ENCODE data around the gene PALD1.
A peak's percentile ranks its signal among the peaks of the same experiment; 100 is the strongest.

PALD1 gene

DNA sequence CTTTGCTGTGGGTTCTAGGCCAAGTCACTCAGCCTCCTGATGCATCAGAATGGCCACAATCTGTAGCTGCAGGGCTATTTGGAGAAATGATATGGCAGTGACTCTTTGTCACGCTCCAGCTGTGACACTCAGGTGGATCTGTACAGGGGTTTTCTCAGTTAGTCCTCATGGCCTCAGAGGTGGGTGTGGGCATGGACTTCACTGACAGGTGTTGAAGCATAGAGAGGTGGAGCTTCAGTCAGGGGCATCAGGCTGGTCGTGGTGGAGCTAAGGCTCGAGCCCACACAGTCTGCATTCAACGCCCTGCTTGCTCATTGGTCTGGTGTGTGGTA, 21.2 kb downstream of the PALD1 start:
- TF ChIP-seq, protein P1, sequence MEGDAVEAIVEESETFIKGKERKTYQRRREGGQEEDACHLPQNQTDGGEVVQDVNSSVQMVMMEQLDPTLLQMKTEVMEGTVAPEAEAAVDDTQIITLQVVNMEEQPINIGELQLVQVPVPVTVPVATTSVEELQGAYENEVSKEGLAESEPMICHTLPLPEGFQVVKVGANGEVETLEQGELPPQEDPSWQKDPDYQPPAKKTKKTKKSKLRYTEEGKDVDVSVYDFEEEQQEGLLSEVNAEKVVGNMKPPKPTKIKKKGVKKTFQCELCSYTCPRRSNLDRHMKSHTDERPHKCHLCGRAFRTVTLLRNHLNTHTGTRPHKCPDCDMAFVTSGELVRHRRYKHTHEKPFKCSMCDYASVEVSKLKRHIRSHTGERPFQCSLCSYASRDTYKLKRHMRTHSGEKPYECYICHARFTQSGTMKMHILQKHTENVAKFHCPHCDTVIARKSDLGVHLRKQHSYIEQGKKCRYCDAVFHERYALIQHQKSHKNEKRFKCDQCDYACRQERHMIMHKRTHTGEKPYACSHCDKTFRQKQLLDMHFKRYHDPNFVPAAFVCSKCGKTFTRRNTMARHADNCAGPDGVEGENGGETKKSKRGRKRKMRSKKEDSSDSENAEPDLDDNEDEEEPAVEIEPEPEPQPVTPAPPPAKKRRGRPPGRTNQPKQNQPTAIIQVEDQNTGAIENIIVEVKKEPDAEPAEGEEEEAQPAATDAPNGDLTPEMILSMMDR (IDR thresholded peaks at IDR 0.05; ENCODE audit: insufficient read depth, low read depth, low read length, missing control alignments) = no peak
- DNase-seq (ENCODE audit: low read depth) = peak; percentile 39
- H3K4me3 ChIP-seq (ENCODE audit: low read depth, low read length) = no peak overlapping the region

- no peak overlapping the region for H3K4me3 ChIP-seq (ENCODE audit: low read depth, low read length)
- DNase-seq (ENCODE audit: low read depth) = no peak
- TF ChIP-seq, protein P1 (IDR thresholded peaks at IDR 0.05; ENCODE audit: insufficient read depth, low read depth, low read length, missing control alignments) = no peak
Measured at GRCh38 chr10:70500368-70500767, 21.8 kb downstream of the PALD1 start.

DNA sequence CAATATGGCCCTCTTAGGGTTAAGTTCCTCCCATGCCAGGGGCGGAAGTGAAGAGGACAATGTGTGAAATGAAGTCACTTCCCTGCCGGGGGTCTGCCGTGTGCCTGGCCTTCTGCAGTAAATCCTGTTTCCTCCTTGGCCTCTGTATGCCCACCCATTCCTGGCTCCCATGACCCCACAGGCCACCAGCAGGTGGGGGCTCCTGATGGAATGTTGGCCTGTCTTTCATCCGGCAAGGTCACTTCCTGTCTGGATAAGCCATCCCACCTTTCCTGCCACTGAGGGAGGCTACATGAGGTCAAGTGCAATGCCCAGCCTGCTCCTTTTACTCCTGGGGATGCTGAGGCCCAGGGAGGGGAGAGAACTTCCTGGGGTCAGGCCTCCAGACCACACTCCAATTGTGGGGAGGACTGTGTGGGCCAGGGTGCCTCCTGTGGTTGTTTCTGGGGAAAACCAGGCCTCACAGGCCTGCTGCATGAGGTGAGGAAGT, 22.3 kb downstream of the PALD1 start:
- H3K4me3 ChIP-seq (ENCODE audit: low read depth, low read length) = no peak overlapping the region
- DNase-seq (ENCODE audit: low read depth) = no peak
- TF ChIP-seq, protein P1 (IDR thresholded peaks at IDR 0.05; ENCODE audit: insufficient read depth, low read depth, low read length, missing control alignments) = no peak

GRCh38 chr10:70502406-70502805, 23.8 kb downstream of the PALD1 start:
- no peak overlapping the region for H3K4me3 ChIP-seq (ENCODE audit: low read depth, low read length)
- no peak for DNase-seq (ENCODE audit: low read depth)
- TF ChIP-seq, protein P1 (IDR thresholded peaks at IDR 0.05; ENCODE audit: insufficient read depth, low read depth, low read length, missing control alignments) = no peak

GRCh38 chr10:70503776-70504175, 25.2 kb downstream of the PALD1 start:
- TF ChIP-seq, protein P1 (IDR thresholded peaks at IDR 0.05; ENCODE audit: insufficient read depth, low read depth, low read length, missing control alignments) = no peak
- H3K4me3 ChIP-seq (ENCODE audit: low read depth, low read length) = no peak overlapping the region
- DNase-seq (ENCODE audit: low read depth) = no peak

- TF ChIP-seq, protein P1 (IDR thresholded peaks at IDR 0.05; ENCODE audit: insufficient read depth, low read depth, low read length, missing control alignments) = no peak
- DNase-seq (ENCODE audit: low read depth) = no peak
- H3K4me3 ChIP-seq (ENCODE audit: low read depth, low read length) = no peak overlapping the region
Measured at GRCh38 chr10:70504521-70505358, 26.2 kb downstream of the PALD1 start.

GRCh38 chr10:70505908-70506307, 27.3 kb downstream of the PALD1 start:
- H3K4me3 ChIP-seq (ENCODE audit: low read depth, low read length) = no peak overlapping the region
- no peak for DNase-seq (ENCODE audit: low read depth)
- TF ChIP-seq, protein P1 (IDR thresholded peaks at IDR 0.05; ENCODE audit: insufficient read depth, low read depth, low read length, missing control alignments) = no peak

Data from GM12865 (cell line).